OCI-LY3 (cell line): ENCODE data around the gene ATP2A2.

Experiments used
- EZH2phosphoT487 ChIP-seq: fragments of 200-600 bp; shearing (Covaris generic); IDR thresholded peaks from 2 replicates; pipeline ENCODE4 v1.6.1; 2018; ENCODE audit warnings: antibody characterized with exemption, mixed run types, low read depth
- TF ChIP-seq, protein P1 (sequence below): fragments of 200-600, 300-600 bp; sonication (generic); IDR thresholded peaks from 2 replicates; pipeline ENCODE4 v1.5.1; 2014; ENCODE audit warnings: antibody characterized with exemption, low read length, low read depth

GRCh38 chr12:110248096-110248447 is 33.0 kb upstream of the ATP2A2 start:
- TF ChIP-seq, protein P1, sequence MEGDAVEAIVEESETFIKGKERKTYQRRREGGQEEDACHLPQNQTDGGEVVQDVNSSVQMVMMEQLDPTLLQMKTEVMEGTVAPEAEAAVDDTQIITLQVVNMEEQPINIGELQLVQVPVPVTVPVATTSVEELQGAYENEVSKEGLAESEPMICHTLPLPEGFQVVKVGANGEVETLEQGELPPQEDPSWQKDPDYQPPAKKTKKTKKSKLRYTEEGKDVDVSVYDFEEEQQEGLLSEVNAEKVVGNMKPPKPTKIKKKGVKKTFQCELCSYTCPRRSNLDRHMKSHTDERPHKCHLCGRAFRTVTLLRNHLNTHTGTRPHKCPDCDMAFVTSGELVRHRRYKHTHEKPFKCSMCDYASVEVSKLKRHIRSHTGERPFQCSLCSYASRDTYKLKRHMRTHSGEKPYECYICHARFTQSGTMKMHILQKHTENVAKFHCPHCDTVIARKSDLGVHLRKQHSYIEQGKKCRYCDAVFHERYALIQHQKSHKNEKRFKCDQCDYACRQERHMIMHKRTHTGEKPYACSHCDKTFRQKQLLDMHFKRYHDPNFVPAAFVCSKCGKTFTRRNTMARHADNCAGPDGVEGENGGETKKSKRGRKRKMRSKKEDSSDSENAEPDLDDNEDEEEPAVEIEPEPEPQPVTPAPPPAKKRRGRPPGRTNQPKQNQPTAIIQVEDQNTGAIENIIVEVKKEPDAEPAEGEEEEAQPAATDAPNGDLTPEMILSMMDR, result no peak
- no peak for TF ChIP-seq EZH2phosphoT487
